Lower leg skin (tissue), 4 donors: ENCODE measurements around the gene CHKA. TPM values are rescaled to one million over a fixed set of nuclear protein-coding genes. Genes with fewer than 3 reads are reported as not detected.

ENCODE experiments used
- DNase-seq, 2 donors: peaks; one replicate each; pipeline ENCODE4 v3.0.0-alpha.2; 2019; ENCODE audit warnings: low spot score in 2 of 2
- H3K4me3 ChIP-seq: fragments of 200-600 bp; sonication (generic); 2 replicates; pipeline ENCODE4 v1.5.1; 2017; ENCODE audit warnings: mild to moderate bottlenecking, low read depth; ENCODE audit not compliant: poor library complexity, severe bottlenecking
- CTCF ChIP-seq, 3 donors: fragments of 450-650 bp; IDR thresholded peaks; one replicate each; pipeline ENCODE4 v1.5.1; 2016; ENCODE audit warnings: antibody characterized with exemption in 3 of 3, mild to moderate bottlenecking in 3 of 3, moderate library complexity in 2 of 3
- POLR2A ChIP-seq, 2 donors: fragments of 450-650 bp; IDR thresholded peaks; one replicate each; pipeline ENCODE4 v1.6.1; 2016 to 2017; ENCODE audit warnings: antibody characterized with exemption in 2 of 2, mild to moderate bottlenecking in 1 of 2, moderate library complexity in 1 of 2
- WGBS, 2 donors: methylation state at CpG; one replicate each; pipeline ENCODE4 v1.1.5; 2018; 5-methylcytosine and 5-hydroxymethylcytosine counted together
- intact Hi-C: fragments of 100-400 bp; cut with DNase I; formaldehyde crosslinking; loops from one replicate; pipeline ENCODE4 v1.15.0; 2023; ENCODE audit warnings: low total_unique reads
- total RNA-seq, 4 donors: library from RNA; depleted of rRNA; stranded (reverse); fragments of >200 nt; gene quantifications; one replicate each; pipeline ENCODE4 v1.1.0, GENCODE V29; 2016

Gene CHKA
- total RNA-seq, 4 donors from 2014 or later, result 5.9 to 15.6 (median 13.1) TPM

- TF ChIP-seq CTCF (IDR thresholded peaks at IDR 0.05) (no peak), POLR2A (IDR thresholded peaks at IDR 0.05) (no peak)
- intact Hi-C loops, result no loop called here
- 91% methylated on average over 4 of the region's 4 CpGs for WGBS, 2 donors
- no peak overlapping the region for H3K4me3 ChIP-seq
- peak in 1 of 2 donors; percentile 76 for DNase-seq
Observed at GRCh38 chr11:68143310-68143689, 22.1 kb upstream of the CHKA start.

DNA sequence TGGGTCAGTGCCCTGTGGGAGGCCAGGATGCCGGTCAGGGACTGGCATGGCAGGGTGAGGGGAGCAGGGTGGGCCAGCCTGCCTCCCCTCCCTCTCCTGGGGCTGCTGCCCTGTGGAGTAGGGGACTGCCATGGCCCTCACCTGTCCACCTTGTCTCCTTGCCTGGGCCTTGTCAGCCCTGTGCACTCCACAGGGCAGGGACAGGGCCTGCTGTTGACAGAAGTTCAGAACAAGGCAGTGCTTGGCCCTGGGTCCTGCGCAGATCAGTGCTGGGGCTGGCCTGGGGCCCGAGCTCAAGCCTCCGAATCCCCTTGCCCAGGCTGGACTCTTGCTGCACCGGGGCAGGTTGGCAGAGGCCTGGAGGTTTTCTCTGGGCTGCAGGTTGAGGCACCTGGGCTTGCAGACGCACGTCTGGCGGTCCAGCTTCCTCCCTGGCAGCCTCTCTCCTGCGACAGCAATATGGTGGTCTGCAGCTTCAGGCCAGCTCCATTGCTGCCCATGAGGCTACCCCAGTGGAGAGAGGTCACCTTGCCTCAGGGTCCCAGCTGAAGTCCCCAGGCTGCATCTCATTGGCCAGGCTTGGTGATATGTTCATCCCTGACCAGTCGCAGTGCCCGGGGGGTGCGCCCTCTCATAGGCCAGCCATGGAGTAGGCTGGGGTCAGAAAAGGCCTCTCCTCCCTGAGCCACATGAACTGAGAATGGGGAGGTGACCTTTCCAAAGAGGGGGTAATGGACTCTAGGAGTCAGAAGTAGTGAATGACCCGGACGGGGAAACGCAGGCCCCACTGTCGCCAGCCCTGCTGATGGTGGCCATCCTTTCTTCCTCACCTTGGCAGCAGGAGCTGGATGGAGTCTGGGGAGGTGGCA lies 21.5 kb upstream of the CHKA start:
- peak in 1 of 2 donors; percentile 82 for DNase-seq
- intact Hi-C loops, result no loop called here
- H3K4me3 ChIP-seq, result no peak overlapping the region
- WGBS, 2 donors, result 78 to 85% methylated on average over 11 to 12 of the region's 16 CpGs
- no peak for TF ChIP-seq CTCF (IDR thresholded peaks at IDR 0.05)
- no peak for TF ChIP-seq POLR2A (IDR thresholded peaks at IDR 0.05)

DNA sequence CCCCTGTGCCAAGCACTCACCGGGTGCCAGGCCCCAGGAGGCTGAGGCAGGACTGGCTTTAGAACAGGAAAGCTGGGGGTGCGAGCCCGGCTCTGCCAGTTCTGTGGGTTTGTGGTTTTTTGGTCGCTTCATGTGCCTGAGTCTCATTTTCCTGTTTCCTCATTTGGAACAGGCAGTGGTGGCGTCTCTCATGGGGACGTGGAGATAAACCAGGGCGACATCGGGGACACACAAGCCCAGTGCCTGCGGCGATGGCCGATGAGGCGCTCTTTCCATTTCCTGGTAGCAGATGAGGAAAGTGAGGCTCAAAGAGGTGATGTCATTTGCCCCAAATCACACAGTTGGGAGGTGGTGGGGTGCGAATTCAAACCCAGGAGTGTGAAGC lies 20.8 kb upstream of the CHKA start:
- TF ChIP-seq CTCF (IDR thresholded peaks at IDR 0.05) (no peak), POLR2A (IDR thresholded peaks at IDR 0.05) (no peak)
- WGBS, 2 donors, result 59 to 60% methylated on average over 13 of the region's 13 CpGs
- DNase-seq, result peak; percentile 44 to 86
- intact Hi-C loops, result no loop called here
- no peak overlapping the region for H3K4me3 ChIP-seq

- DNase-seq, result no peak
- no peak overlapping the region for H3K4me3 ChIP-seq
- WGBS, 2 donors, result 68% methylated on average over 8 of the region's 8 CpGs
- intact Hi-C loops, result no loop called here
- TF ChIP-seq CTCF (IDR thresholded peaks at IDR 0.05) (no peak), POLR2A (IDR thresholded peaks at IDR 0.05) (no peak)
Observed at GRCh38 chr11:68141246-68142027, 20.2 kb upstream of the CHKA start.

DNA sequence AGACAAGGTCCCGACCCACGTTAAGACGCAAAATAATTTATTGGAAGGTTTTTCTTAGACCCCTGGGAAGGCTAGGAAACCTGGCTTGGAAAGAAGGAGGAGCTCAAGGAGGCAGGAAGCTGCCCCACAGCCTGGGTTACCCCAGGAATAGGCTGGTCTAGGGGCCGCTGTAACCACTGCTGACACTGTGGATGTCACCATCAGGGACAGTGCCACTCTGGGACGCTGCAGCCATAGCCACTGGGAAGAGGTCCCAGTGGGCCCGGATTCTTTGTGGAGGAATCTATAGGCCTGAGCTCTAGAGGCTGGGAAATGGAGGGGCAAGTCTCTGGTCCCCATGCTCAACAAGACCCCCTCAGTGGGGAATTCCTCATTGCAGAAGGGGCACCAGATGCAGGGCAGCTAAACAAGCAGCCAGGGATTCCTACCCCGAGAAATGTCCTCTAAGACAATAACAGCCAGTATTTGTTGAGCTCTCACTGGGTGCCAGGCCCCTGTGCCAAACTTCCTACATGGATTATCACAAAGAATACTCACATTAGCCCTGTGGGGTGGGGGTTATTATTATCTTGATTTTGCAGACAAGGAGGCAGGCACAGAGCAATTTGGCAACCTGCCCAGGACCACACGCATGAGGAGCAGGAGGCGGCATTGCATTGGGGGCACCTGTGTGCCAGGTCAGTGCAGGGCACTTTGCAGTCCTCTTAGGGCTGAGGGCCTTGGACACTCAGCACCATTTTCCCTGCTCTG lies 19.5 kb upstream of the CHKA start:
- intact Hi-C loops, result no loop called here
- WGBS, 2 donors, result 79 to 84% methylated on average over 9 of the region's 9 CpGs
- H3K4me3 ChIP-seq, result no peak overlapping the region
- TF ChIP-seq POLR2A (IDR thresholded peaks at IDR 0.05) (no peak), CTCF (IDR thresholded peaks at IDR 0.05) (no peak)
- DNase-seq, result no peak
